ENCODE data around the gene RBM26.

RBM26 gene

DNA sequence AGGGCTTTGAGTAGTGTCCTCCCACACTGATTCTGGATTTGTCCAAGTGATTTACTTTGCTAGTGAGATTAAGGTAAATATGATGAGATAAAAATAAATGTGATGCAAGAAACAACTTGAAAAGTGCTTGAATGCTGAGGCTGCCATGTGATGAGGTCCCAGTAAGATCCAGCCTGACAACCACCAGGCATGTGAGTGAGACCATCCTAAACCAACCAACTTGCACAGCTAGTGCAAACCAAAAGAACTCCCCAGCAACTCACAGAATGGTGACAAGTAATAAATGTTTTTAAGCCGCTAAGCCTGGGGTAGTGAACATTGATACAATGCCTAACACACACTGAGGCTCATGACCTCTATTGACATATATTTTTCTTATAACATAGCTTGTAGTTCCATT lies 13.3 kb upstream of the RBM26 start:
- DNase-seq (ENCODE audit: low spot score): no peak

DNA sequence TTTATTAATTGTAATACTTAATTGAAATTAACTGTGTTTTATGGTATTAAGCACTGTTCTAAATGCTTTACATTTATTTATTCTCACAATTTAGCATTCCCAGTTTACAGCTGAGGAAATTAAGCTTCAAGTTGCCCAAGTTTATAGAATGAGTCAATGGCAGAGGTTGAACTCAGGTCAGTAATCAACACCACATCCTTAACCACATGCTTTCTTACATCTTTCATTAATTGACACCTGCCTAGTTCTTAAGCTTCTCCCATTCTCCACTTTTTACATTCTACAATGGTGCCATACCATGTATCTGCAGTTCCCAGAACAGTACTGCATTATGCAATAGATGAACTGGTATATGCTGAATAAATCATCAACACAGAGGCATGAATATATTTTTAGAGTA lies 11.7 kb upstream of the RBM26 start:
- DNase-seq (ENCODE audit: low spot score): no peak

DNA sequence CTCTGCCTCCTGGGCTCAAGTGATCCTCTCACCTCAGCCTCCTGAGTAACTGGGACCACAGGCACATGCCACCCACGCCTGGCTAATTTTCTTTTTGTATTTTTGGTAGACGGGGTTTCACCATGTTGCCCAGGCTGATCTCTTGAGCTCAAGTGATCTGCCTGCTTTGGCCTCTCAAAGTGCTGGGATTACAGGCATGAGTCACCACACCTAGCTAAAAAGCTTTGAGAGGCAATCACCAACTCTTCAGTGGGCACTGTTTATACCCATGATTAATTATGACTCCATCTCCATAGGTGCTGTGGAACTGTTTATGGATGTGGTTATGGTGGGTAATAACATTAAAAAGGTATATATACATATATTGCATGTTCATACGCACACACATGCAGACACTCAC lies 7.5 kb upstream of the RBM26 start:
- no peak for DNase-seq (ENCODE audit: low spot score)

- no peak for DNase-seq (ENCODE audit: low spot score)
Measured at GRCh38 chr13:79409828-79410227, 3.8 kb upstream of the RBM26 start.

GRCh38 chr13:79407349-79407979 lies 1.4 kb upstream of the RBM26 start:
- no peak for DNase-seq (ENCODE audit: low spot score)

DNA sequence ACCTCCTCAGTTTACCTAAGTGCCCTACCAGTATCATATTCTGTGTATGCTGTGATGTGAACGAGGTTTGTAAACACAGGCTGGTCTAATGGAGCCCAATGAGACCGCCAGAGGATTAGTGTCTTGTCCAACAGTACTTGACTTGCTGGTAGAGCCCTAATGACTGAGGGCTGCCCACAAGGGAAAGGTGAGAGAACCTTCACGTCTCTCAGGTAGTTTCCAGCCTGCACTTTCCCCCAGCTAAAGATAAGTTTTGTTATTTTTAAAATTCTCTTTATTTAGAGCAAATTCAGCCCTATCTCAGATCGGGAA lies 498 bp upstream of the RBM26 start:
- no peak for DNase-seq (ENCODE audit: low spot score)

DNA sequence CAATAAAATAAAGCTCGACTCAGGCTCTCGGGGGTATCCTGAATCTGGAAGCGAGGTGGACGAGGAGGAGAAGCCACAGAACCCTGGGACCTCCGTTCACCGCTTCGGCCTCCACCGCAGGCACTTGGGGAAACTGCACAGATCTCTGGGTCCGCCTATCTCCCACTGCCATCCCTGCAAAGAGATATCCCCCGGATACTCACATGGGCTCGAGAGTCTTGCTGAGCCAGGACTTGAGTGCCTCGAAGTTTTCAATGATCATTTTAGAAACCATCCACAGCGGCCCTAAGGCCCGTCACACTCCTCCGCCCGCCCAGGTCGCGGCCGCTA lies 589 bp downstream of the RBM26 start:
- DNase-seq (ENCODE audit: low spot score): peak; percentile 40

DNA sequence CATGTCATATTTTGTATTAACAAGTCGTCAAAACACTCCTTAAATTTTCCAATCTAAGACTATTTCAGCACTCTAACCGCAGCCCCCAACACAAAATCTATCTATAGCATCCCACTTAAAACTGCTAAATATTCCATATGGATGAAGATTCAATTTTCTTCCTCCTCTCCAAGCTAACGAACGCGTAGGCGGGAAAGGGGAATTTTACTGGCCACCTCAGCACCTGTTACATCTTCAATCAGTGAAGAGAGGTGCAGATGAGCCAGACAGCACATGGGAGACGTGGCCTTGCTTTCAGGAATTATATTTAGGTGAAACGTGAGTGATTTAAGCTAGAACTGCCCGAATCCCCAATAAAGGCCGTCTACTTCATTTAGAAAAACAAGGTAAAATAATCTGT lies 1.1 kb downstream of the RBM26 start:
- no peak for DNase-seq (ENCODE audit: low spot score)

DNA sequence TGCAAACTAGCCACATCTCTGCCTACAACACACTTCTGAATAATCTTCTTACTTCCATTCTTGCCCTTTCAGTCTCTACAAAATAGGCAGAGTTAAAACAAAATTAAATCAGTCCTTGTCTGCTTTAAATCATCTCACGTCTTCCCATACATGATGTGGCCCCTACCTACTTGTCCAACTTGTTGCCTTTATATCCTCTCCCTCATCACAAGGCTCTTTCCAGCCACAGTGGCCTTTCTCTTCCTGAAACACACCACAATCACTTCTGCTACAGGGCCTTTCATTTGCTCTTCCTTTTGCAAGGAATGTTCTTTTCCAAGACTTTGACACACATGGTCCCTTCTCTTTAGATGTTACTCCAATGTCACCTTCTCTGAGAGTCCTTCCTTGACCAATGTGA lies 1.7 kb downstream of the RBM26 start:
- DNase-seq (ENCODE audit: low spot score): no peak

DNA sequence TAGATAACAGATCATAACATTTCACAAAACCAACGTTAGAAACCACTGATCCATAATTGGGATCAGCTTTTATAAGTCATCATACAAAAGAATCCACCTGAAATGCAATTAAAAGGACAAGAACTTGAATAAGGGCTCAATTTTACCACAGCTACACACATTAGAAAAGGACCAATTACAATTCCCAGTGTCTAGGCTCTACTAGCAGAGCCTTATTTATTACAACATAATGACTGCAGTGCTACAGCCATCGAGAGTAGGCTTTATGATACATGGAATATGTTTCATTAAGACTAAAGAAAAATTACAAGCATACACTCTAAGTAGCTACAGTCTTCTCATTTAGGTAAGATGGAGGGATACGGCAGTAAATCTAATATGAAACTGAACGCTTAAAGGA lies 2.9 kb downstream of the RBM26 start:
- no peak for DNase-seq (ENCODE audit: low spot score)

DNA sequence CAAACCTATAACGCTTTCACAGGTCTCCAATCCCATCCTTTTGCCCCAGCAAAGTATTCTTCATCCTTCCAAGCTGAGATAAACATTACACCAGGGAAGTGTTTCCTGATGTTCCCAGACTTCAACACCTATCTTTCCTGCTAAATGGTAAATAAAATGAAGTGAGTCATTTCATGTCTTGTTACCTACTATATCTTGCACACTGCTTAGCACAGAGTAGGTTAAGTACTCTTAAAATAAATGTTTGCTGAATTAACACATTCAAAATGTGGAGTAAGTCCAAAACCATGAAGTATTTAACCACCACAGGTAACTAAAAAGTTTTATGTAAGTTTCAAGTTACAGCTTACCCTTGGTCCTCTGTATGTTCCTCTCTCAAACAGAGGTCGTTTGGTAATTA lies 3.4 kb downstream of the RBM26 start:
- no peak for DNase-seq (ENCODE audit: low spot score)

GRCh38 chr13:79402074-79402635 lies 3.9 kb downstream of the RBM26 start:
- DNase-seq (ENCODE audit: low spot score): no peak

DNA sequence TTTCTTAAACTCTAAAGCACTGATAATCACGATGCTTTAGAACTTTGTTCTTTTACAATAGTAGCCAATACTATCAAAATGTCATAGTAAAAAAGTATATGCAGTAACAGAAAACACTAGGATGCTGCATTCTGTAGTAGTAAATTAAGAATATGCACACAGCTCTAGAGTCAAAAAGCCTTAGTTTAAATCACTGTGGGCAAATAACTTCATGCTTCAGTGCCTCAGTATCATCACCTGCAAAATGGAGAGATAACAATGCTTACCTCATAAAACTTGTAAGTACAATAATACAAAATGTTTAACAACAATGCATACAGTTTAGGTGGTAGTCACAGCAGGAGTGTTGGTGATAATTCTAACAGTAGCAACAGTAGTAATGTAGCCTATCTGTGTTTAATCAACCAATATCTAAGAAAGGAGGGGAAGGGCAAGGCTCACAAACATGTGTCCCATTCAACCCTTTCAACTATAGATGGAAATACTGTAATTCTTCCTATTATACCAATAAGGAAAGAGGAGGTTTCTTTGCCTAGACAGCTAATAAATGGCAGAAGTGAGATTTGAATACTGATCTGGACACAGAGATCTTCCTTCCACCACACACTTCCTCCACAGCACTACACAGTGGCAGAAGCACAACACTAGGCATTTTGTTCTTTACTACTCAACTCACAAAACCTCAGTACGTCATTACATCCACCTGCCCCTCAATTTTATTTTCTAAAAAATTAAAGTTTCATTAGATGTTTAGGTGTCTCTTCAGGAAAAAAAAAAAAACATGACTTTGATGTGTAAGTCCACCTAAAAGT lies 4.6 kb downstream of the RBM26 start:
- no peak for DNase-seq (ENCODE audit: low spot score)

GRCh38 chr13:79398915-79399314 lies 7.1 kb downstream of the RBM26 start:
- DNase-seq (ENCODE audit: low spot score): no peak

GRCh38 chr13:79398127-79398526 lies 7.9 kb downstream of the RBM26 start:
- DNase-seq (ENCODE audit: low spot score): no peak

DNA sequence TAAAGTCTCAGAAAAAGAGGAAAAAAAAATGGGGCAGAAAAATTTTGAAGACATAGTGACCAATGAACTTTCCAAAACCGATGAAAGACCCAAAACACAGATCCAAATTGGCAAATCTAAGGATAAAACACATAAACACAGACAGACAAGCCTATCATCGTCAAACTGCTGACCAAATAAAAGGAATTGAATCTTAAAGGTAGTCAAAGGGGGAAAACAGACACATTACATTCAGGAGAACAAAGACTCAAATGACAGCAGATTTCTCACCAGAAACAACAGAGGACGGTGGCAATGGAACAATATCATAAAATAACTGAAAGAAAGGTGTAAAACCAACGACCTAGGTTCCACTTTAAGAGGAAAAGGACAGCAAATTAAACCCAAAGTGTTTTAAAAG lies 10.2 kb downstream of the RBM26 start:
- no peak for DNase-seq (ENCODE audit: low spot score)

DNA sequence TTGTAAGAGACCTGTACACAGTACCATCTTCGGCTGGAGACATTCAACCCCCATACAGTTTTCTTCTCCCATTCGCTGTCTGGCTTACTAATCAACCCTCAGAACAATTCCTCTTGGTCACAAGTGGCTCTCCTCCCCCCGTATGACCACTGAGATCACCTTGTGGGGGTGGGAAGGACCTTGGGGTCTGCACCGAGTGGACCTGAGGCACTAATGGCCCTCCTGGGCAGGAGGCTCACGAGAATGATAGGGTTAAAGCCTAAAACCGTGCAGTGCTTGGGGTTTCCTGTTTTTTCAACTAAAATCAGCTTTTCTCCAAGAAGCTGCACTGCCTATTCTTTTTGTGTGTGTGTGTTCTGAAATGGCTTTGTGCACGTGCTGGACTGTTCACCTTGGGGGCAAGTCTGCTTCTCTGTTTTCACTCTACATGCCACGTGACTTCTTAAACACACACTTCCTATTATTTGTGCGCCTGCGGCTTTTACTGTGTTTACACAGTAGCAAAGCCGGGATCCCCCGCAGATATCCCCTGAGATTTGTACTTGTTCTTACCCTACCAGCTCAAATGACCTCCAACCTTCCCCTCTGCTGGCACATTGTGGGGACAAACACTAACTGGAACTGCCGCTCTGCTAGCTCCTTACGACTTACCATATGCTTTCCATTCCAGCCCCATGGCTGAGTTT lies 12.3 kb downstream of the RBM26 start:
- no peak for DNase-seq (ENCODE audit: low spot score)

DNA sequence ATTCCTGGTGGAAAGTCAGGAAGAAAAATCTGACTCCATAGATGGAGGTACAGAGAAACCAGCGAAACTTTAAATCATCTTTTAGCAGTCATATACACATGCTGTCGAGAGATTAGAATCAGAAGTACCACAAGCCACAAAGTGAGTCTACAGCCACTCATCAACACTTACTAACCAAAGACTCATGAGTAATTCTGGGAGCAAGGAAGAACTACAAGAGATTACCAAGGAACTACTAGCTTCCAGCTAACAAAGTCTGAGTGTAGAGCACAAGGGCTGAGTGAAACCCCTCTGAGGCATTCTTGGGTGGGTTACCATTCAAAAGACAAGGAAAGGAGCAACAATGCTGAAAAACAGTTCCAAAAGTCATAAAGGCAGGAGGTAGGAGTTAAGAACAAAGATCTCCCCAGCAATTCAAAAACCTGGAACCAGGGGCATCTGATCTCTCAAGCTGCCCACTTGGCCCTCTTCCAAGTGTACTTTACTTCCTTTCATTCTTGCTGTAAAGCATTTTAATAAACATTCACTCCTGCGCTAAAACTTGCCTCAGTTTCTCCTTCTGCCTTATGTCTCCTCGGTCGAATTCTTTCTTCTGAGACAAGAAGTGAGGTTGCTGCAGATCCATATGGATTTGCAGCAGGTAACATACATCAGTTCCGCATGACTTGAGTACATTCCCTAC lies 13.0 kb downstream of the RBM26 start:
- DNase-seq (ENCODE audit: low spot score): no peak

GRCh38 chr13:79389026-79389425 lies 17.0 kb downstream of the RBM26 start:
- DNase-seq (ENCODE audit: low spot score): no peak

GRCh38 chr13:79387853-79388252 lies 18.2 kb downstream of the RBM26 start:
- DNase-seq (ENCODE audit: low spot score): no peak

DNA sequence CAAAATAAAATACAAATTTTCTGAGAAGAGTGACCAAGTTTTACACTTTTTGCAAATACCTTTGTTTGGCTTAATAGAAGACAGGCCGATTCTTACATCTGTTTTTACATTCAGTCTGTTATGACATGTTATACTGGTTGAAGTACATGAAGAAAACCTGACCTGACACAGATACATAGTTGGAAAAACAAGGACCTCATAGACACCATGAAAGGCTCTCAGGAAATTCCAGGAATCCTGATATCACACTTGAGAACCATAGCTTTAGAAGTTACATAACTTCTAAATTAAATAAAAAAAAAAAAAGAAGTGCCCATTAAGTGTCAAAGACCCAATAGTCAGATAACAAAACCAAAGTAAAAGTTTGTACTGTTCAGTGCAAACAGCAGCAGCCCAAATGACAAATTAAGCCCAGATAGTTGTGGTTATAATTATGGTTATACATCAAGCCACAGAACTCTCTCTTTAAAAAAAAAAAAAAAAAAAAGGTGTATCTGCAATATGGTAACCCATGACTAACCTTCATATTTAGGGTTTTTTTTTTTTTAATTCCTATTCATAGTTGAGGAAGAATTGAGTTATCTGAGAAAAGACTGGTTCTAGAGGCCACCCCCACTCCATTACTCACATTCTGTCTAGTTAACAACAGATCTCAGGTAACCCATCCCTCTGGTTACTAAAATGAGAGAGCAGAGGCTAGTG lies 19.8 kb downstream of the RBM26 start:
- DNase-seq (ENCODE audit: low spot score): no peak

GRCh38 chr13:79385694-79386093 lies 20.4 kb downstream of the RBM26 start:
- no peak for DNase-seq (ENCODE audit: low spot score)

Data from kidney capillary endothelial cell (primary cell).